K562 (cell line): ENCODE data around the gene SLC49A4. TPM values are rescaled to one million over a fixed set of nuclear protein-coding genes. Genes with fewer than 3 reads are reported as not detected.

Experiments used
- ARHGAP35 ChIP-seq: fragments of 450-650 bp; IDR thresholded peaks from 2 replicates; pipeline ENCODE4 v1.6.1; 2018; ENCODE audit not compliant: partially characterized antibody
- ATF1 ChIP-seq, 2 experiments: fragments of 450-650 bp in 1 of 2; IDR thresholded peaks; 2 replicates each; pipeline ENCODE4 v1.6.1; 2016; ENCODE audit warnings: missing compliant biosample characterization in 1 of 2, missing genetic modification characterization in 1 of 2
- E2F8 ChIP-seq: fragments of 450-650 bp; IDR thresholded peaks from 2 replicates; pipeline ENCODE4 v1.7.1; 2018; ENCODE audit warnings: mild to moderate bottlenecking, low read depth; ENCODE audit not compliant: partially characterized antibody
- ELF1 ChIP-seq: fragments of 200-800 bp; sonication (Bioruptor generic); IDR thresholded peaks from 2 replicates; pipeline ENCODE4 v1.6.1; 2016; ENCODE audit warnings: missing genetic modification characterization, missing compliant biosample characterization
- FOXJ2 ChIP-seq: fragments of 200-800 bp; sonication (Bioruptor generic); IDR thresholded peaks from 2 replicates; pipeline ENCODE4 v1.6.1; 2016; ENCODE audit warnings: missing genetic modification characterization, missing compliant biosample characterization
- HNRNPL ChIP-seq: fragments of 200-400 bp; formaldehyde crosslinking; IDR thresholded peaks from 2 replicates; pipeline ENCODE4 v1.6.1; 2017; ENCODE audit warnings: low read depth, mild to moderate bottlenecking, low read length
- MNT ChIP-seq, 2 experiments: fragments of 450-650 bp; conservative IDR thresholded peaks; 2 replicates each; pipeline ENCODE4 v1.6.1; 2017; ENCODE audit warnings: mild to moderate bottlenecking in 2 of 2, moderate library complexity in 2 of 2
- MYC ChIP-seq, 2 experiments: fragments of 250-450 bp in 1 of 2; sonication (Bioruptor Pico) in 1 of 2; IDR thresholded peaks; 2 replicates each; pipeline versions ENCODE4 v1.5.1 to v1.6.1; 2012 to 2021; ENCODE audit warnings: low read depth in 2 of 2, borderline replicate concordance in 1 of 2, improper control_type of control experiment in 1 of 2, low read length in 1 of 2, mild to moderate bottlenecking in 1 of 2, moderate library complexity in 1 of 2
- NR1H2 ChIP-seq: sonication (generic); formaldehyde crosslinking; IDR thresholded peaks from 2 replicates; pipeline ENCODE4 v1.4.0; 2020; ENCODE audit warnings: mild to moderate bottlenecking, missing genetic modification reagents
- NR2F6 ChIP-seq: fragments of 450-650 bp; formaldehyde crosslinking; IDR thresholded peaks from 2 replicates; pipeline ENCODE4 v1.4.0; 2020; ENCODE audit warnings: mild to moderate bottlenecking
- POU5F1 ChIP-seq: fragments of 150-350 bp; IDR thresholded peaks from 2 replicates; pipeline ENCODE4 v1.6.1; 2014; ENCODE audit warnings: borderline replicate concordance, low read length, low read depth, mild to moderate bottlenecking; ENCODE audit not compliant: partially characterized antibody
- RBBP5 ChIP-seq: fragments of 200-600 bp; sonication (generic); IDR thresholded peaks from 2 replicates; pipeline ENCODE4 v1.6.1; 2012; ENCODE audit warnings: borderline replicate concordance, mild to moderate bottlenecking, low read length, control low read depth, inconsistent platforms; ENCODE audit not compliant: insufficient read depth, poor library complexity, severe bottlenecking
- RBM14 ChIP-seq: fragments of 200-400 bp; formaldehyde crosslinking; IDR thresholded peaks from 2 replicates; pipeline ENCODE4 v1.6.1; 2018; ENCODE audit warnings: low read depth, mild to moderate bottlenecking, low read length, moderate library complexity, borderline replicate concordance; ENCODE audit not compliant: insufficient read depth
- TRIM24 ChIP-seq, 2 experiments: fragments of 450-650 bp; IDR thresholded peaks; 2 replicates each; pipeline ENCODE4 v1.6.1; 2016
- TSC22D4 ChIP-seq: fragments of 450-650 bp; IDR thresholded peaks from 2 replicates; pipeline ENCODE4 v1.6.1; 2016; ENCODE audit warnings: missing genetic modification characterization, missing biosample characterization, control low read depth
- ZBTB2 ChIP-seq: fragments of 450-650 bp; IDR thresholded peaks from 2 replicates; pipeline ENCODE4 v1.6.1; 2016; ENCODE audit warnings: antibody characterized with exemption
- ZNF212 ChIP-seq: fragments of 450-650 bp; formaldehyde crosslinking; IDR thresholded peaks from 2 replicates; pipeline ENCODE4 v1.4.0; 2020; ENCODE audit warnings: mild to moderate bottlenecking
- ZNF431 ChIP-seq: sonication (generic); formaldehyde crosslinking; IDR thresholded peaks from 2 replicates; pipeline ENCODE4 v1.8.0; 2022; ENCODE audit warnings: mild to moderate bottlenecking, missing genetic modification reagents
- ZNF584 ChIP-seq: fragments of 200-800 bp; sonication (Bioruptor generic); IDR thresholded peaks from 2 replicates; pipeline ENCODE4 v1.6.1; 2016; ENCODE audit warnings: low read depth, mild to moderate bottlenecking, missing genetic modification characterization, missing compliant biosample characterization
- ZZZ3 ChIP-seq: fragments of 450-650 bp; IDR thresholded peaks from 2 replicates; pipeline ENCODE4 v1.6.1; 2016; ENCODE audit warnings: antibody characterized with exemption, mild to moderate bottlenecking, moderate library complexity
- polyA plus RNA-seq, 8 experiments: library from polyadenylated mRNA; depleted of rRNA in 4 of 8; stranded (reverse) in 5 of 8; unstranded in 3 of 8; fragments of >200 nt; fragmentation: Nextera tagmentation in 2 of 8; fragmentation: Illumina TruSeq in 1 of 8; extraction: Ambion mirVana in 2 of 8; extraction: Trizol in 1 of 8; gene quantifications; 2 replicates each; pipeline versions ENCODE4 v1.2.1 to v1.2.3, GENCODE V29; 2011 to 2014; ENCODE audit warnings: inconsistent platforms in 1 of 8, missing spikeins in 1 of 8
- total RNA-seq, 7 experiments: library from RNA; depleted of rRNA in 6 of 7; stranded (reverse); fragments of >200 nt in 6 of 7; fragmentation: Illumina TruSeq in 2 of 7; extraction: Trizol in 2 of 7; gene quantifications; 2 replicates each; pipeline versions ENCODE4 v1.2.1 to v1.2.3, GENCODE V29; 2011 to 2021; ENCODE audit warnings: low replicate concordance in 1 of 7

SLC49A4 gene
- total and polyA plus RNA-seq, 9 of the 15 experiments (the other 6 are each of a cell fraction or from before 2014, with no cell fraction given): 0.15 to 1.3 (median 0.83) TPM

GRCh38 chr3:122793568-122794416, 1.1 kb upstream of the SLC49A4 start, which contains the start of gene HSPBAP1 (continued):
- peak; percentile 34; the same call in 1 of the 2 replicates for TF ChIP-seq ELF1
- 0 out of 2 replicates have a peak, but pooled peaks have one; percentile 46 for TF ChIP-seq FOXJ2
- no peak for TF ChIP-seq ATF1 (CRISPR knock-in tag; IDR thresholded peaks at IDR 0.05)
- TF ChIP-seq ATF1 (tag; IDR thresholded peaks at IDR 0.05): no peak
- TF ChIP-seq RBBP5: peak; percentile 76
- TF ChIP-seq ZBTB2: no peak
- TF ChIP-seq POU5F1: no peak
- no peak for TF ChIP-seq TSC22D4
- no peak for TF ChIP-seq ZZZ3
- TF ChIP-seq ARHGAP35: no peak
- TF ChIP-seq HNRNPL: no peak
- peak; percentile 92 for TF ChIP-seq MYC (IDR thresholded peaks at IDR 0.05; ENCODE audit: low read depth, low read length)
- TF ChIP-seq MYC (CRISPR knock-in tag; IDR thresholded peaks at IDR 0.05; ENCODE audit: borderline replicate concordance, low read depth): peak; percentile 52; the same call in 1 of the 2 replicates
- TF ChIP-seq ZNF212 (CRISPR knock-in tag): no peak
- TF ChIP-seq NR2F6 (CRISPR knock-in tag): no peak
- TF ChIP-seq TRIM24 (IDR thresholded peaks at IDR 0.05): peak; percentile 35 to 43; a peak in 1 of 4 replicates
- TF ChIP-seq RBM14: no peak
- peak; percentile 80 for TF ChIP-seq ZNF431 (CRISPR knock-in tag)
- peak; percentile 99 to 100 for TF ChIP-seq MNT (conservative IDR thresholded peaks at IDR 0.05)
- TF ChIP-seq E2F8: peak; percentile 25
- no peak for TF ChIP-seq ZNF584
- TF ChIP-seq NR1H2: no peak
